Heart left ventricle (tissue), 13 donors: ENCODE data around the gene RNF114.

Experiments used
- CTCF ChIP-seq, 12 donors: fragments of 200-600 bp; sonication (generic) in 4 of 12; IDR thresholded peaks; one replicate each; pipeline versions ENCODE4 v1.5.0 to v1.8.0; 2018 to 2022; ENCODE audit warnings: antibody characterized with exemption in 12 of 12, mild to moderate bottlenecking in 5 of 12
- POLR2A ChIP-seq, 2 donors: fragments of 450-650 bp; IDR thresholded peaks; one replicate each; pipeline ENCODE4 v1.6.1; 2017; ENCODE audit warnings: antibody characterized with exemption in 2 of 2, mild to moderate bottlenecking in 2 of 2, moderate library complexity in 2 of 2
- donor health status: ischemic (EF 13 %, LVEDD 7.1; RV severe dilation, severe dysfunction).
- donor health status: DM: no; HTN: yes; CAD: no.
- donor health status: DM: no; HTN: no; CAD: no.
- donor health status: ischemic (EF 25% LVEDD 6.9; RV normal size, moderate dysfunction).
- donor health status: ischemic (EF 25% LVEDD 5.7; RV mildly dilated, moderate dysfunction).
- donor health status: ischemic (EF 35%, LVEDD 5.7; RV mildly dilated, moderate dysfunction).
- donor health status: nonischemic (EF 11% LVEDD 7.7; RV severe dilation, severe dysfunction).
- donor health status: DM: yes; HTN: yes; CAD: no.
- donor health status: PGD.
- donor health status: ischemic (EF 29% LVEDD 5.4; RV normal size, mild dysfunction).
- donor health status: nonischemic (EF 23%, LVEDD 6.1; RV moderate dilation, normal function).

- TF ChIP-seq POLR2A (IDR thresholded peaks at IDR 0.05) = no peak
- no peak for TF ChIP-seq CTCF (IDR thresholded peaks at IDR 0.05)
Measured at GRCh38 chr20:49887251-49888211, 48.7 kb upstream of the RNF114 start.
